ENCODE data around the gene TOMM40. TPM values are rescaled to one million over a fixed set of nuclear protein-coding genes. Genes with fewer than 3 reads are reported as not detected.

The TOMM40 gene
- total and polyA plus RNA-seq, 2 of the 13 experiments (the other 11 are each of a cell fraction or from before 2014, with no cell fraction given): 72.0 to 110 TPM

- peak; percentile 23; the same call in 1 of the 2 replicates for TF ChIP-seq ZNF317 (CRISPR knock-in tag; IDR thresholded peaks at IDR 0.05)
- TF ChIP-seq ZNF17 (CRISPR knock-in tag; IDR thresholded peaks at IDR 0.05): no peak
- peak; percentile 99 for TF ChIP-seq ESRRA (CRISPR knock-in tag; IDR thresholded peaks at IDR 0.05; ENCODE audit: low read depth)
- no peak for TF ChIP-seq ZBTB14 (CRISPR knock-in tag; IDR thresholded peaks at IDR 0.05)
- peak; percentile 88; the same call in 1 of the 2 replicates for TF ChIP-seq RFXANK (CRISPR knock-in tag; IDR thresholded peaks at IDR 0.05)
- peak; percentile 93 for TF ChIP-seq PATZ1 (CRISPR knock-in tag; IDR thresholded peaks at IDR 0.05)
- peak; percentile 68; the same call in 1 of the 2 replicates for TF ChIP-seq MYPOP (CRISPR knock-in tag; IDR thresholded peaks at IDR 0.05)
- TF ChIP-seq ATF4 (CRISPR knock-in tag; IDR thresholded peaks at IDR 0.05): no peak
- TF ChIP-seq SP4 (CRISPR knock-in tag; IDR thresholded peaks at IDR 0.05): peak; percentile 61
- no peak for TF ChIP-seq ZFP62 (CRISPR knock-in tag; IDR thresholded peaks at IDR 0.05)
- no peak for TF ChIP-seq ZNF674 (CRISPR knock-in tag; IDR thresholded peaks at IDR 0.05; ENCODE audit: low read depth)
- peak; percentile 95 for TF ChIP-seq HDAC1 (CRISPR knock-in tag; IDR thresholded peaks at IDR 0.05)
- no peak; the same call in 1 of the 2 replicates for TF ChIP-seq ZNF33B (CRISPR knock-in tag; IDR thresholded peaks at IDR 0.05)
- TF ChIP-seq ZNF639 (CRISPR knock-in tag; conservative IDR thresholded peaks at IDR 0.05): peak; percentile 49; the same call in 1 of the 2 replicates
- TF ChIP-seq NR2F2 (IDR thresholded peaks at IDR 0.05; ENCODE audit: borderline replicate concordance, low read depth): peak; percentile 82
- no peak for TF ChIP-seq FOXK2 (IDR thresholded peaks at IDR 0.05)
- TF ChIP-seq ZNF343 (CRISPR knock-in tag; IDR thresholded peaks at IDR 0.05): peak; percentile 92; the same call in 1 of the 2 replicates
- TF ChIP-seq TEAD2 (CRISPR knock-in tag; IDR thresholded peaks at IDR 0.05): no peak
- peak; percentile 6 for TF ChIP-seq ZBTB33 (CRISPR knock-in tag; IDR thresholded peaks at IDR 0.05)
- TF ChIP-seq HIVEP1 (CRISPR knock-in tag; IDR thresholded peaks at IDR 0.05): no peak; the same call in 1 of the 2 replicates
- no peak for TF ChIP-seq ZNF75D (CRISPR knock-in tag; IDR thresholded peaks at IDR 0.05; ENCODE audit: borderline replicate concordance)
- peak; percentile 99 for TF ChIP-seq ZBTB7B (CRISPR knock-in tag; IDR thresholded peaks at IDR 0.05)
These were observed 12.8 kb downstream of the TOMM40 start (continued) for GRCh38 chr19:44903602-44904425.

All from HepG2 (cell line).